ENCODE data around the gene MDFIC.

- TF ChIP-seq CTCF (IDR thresholded peaks at IDR 0.05) (no peak), POLR2A (IDR thresholded peaks at IDR 0.05) (no peak), POLR2AphosphoS5 (IDR thresholded peaks at IDR 0.05) (no peak), EP300 (IDR thresholded peaks at IDR 0.05) (no peak)
These were observed 122.3 kb downstream of the MDFIC start for GRCh38 chr7:115044224-115044623.

Measured in sigmoid colon (tissue), 4 donors.